HG03175 (cell line): ENCODE data around the gene RAMP3.
"Not testable (repeated sequence)": the region's sequence is repeated elsewhere in the genome, so short reads cannot be mapped to it uniquely, and the experiment has no call there.

ENCODE experiments used
- ATAC-seq: cut with Tn5 transposase; IDR thresholded peaks from one replicate; pipeline ENCODE4 v1.9.1; 2021; ENCODE audit warnings: mild to moderate bottlenecking, moderate library complexity; ENCODE audit not compliant: unreplicated experiment

The RAMP3 gene

GRCh38 chr7:45155941-45156340 is 1.6 kb upstream of the RAMP3 start:
- ATAC-seq = no peak

- ATAC-seq = no peak
These were observed 897 bp upstream of the RAMP3 start for GRCh38 chr7:45156516-45157272.

- no peak for ATAC-seq
These were observed 322 bp upstream of the RAMP3 start for GRCh38 chr7:45157286-45157652.

- ATAC-seq = no peak
These were observed 880 bp downstream of the RAMP3 start for GRCh38 chr7:45158471-45158870.

GRCh38 chr7:45159296-45159695 is 1.7 kb downstream of the RAMP3 start:
- ATAC-seq = no peak

- no peak for ATAC-seq
These were observed 2.9 kb downstream of the RAMP3 start for GRCh38 chr7:45160417-45160881.

- ATAC-seq = no peak
These were observed 3.5 kb downstream of the RAMP3 start for GRCh38 chr7:45161138-45161537.

- no peak for ATAC-seq
These were observed 4.3 kb downstream of the RAMP3 start for GRCh38 chr7:45161842-45162241.

- ATAC-seq = no peak
These were observed 4.8 kb downstream of the RAMP3 start for GRCh38 chr7:45162311-45162845.

- no peak for ATAC-seq
These were observed 5.5 kb downstream of the RAMP3 start for GRCh38 chr7:45162943-45163691.

GRCh38 chr7:45163692-45164052 is 6.1 kb downstream of the RAMP3 start:
- ATAC-seq = no peak

- not testable (repeated sequence) for ATAC-seq
These were observed 6.7 kb downstream of the RAMP3 start for GRCh38 chr7:45164271-45164670.

- no peak for ATAC-seq
These were observed 8.3 kb downstream of the RAMP3 start for GRCh38 chr7:45165857-45166256.

GRCh38 chr7:45171946-45172345 is 14.4 kb downstream of the RAMP3 start:
- no peak for ATAC-seq

GRCh38 chr7:45173596-45174327 is 16.2 kb downstream of the RAMP3 start:
- ATAC-seq = no peak

- ATAC-seq = no peak
These were observed 16.7 kb downstream of the RAMP3 start for GRCh38 chr7:45174328-45174610.

- ATAC-seq = no peak
These were observed 17.6 kb downstream of the RAMP3 start for GRCh38 chr7:45174966-45175765.

GRCh38 chr7:45176091-45176490 is 18.5 kb downstream of the RAMP3 start:
- ATAC-seq = no peak

- ATAC-seq = no peak
These were observed 19.5 kb downstream of the RAMP3 start for GRCh38 chr7:45176886-45177731.

- ATAC-seq = no peak
These were observed 20.2 kb downstream of the RAMP3 start for GRCh38 chr7:45177801-45178200.
